Psoas muscle (tissue), 8 donors: ENCODE results near the gene PCSK5. TPM values are rescaled to one million over a fixed set of nuclear protein-coding genes. Genes with fewer than 3 reads are reported as not detected.

ENCODE experiments used
- ATAC-seq, 4 donors: fragments of 200-7000 bp; cut with Tn5 transposase; one replicate each; pipeline ENCODE4 v1.9.1; 2020; ENCODE audit warnings: moderate library complexity in 3 of 4, mild to moderate bottlenecking in 2 of 4
- DNase-seq, 2 donors: peaks; one replicate each; pipeline ENCODE4 v3.0.0-alpha.2; 2020
- H3K27ac ChIP-seq: fragments of 200-600 bp; one replicate; pipeline ENCODE4 v1.8.0; 2022
- H3K27me3 ChIP-seq, 3 donors: fragments of 200-600 bp in 1 of 3; one replicate each; pipeline versions ENCODE4 v1.6.1 to v1.8.0; 2013 to 2022; ENCODE audit warnings: low read length in 2 of 3, mild to moderate bottlenecking in 2 of 3, moderate library complexity in 1 of 3; ENCODE audit not compliant: insufficient read depth in 3 of 3
- H3K36me3 ChIP-seq, 2 donors: fragments of 200-600 bp in 1 of 2; one replicate each; pipeline versions ENCODE4 v1.6.1 to v1.8.0; 2013 to 2022; ENCODE audit warnings: low read depth in 1 of 2, mild to moderate bottlenecking in 1 of 2, moderate library complexity in 1 of 2; ENCODE audit not compliant: insufficient read depth in 1 of 2
- H3K4me1 ChIP-seq: fragments of 200-600 bp; one replicate; pipeline ENCODE4 v1.8.0; 2022
- H3K4me3 ChIP-seq: fragments of 200-600 bp; one replicate; pipeline ENCODE4 v1.8.0; 2022; ENCODE audit warnings: mild to moderate bottlenecking
- H3K9me3 ChIP-seq: fragments of 200-600 bp; one replicate; pipeline ENCODE4 v1.8.0; 2022
- CTCF ChIP-seq: fragments of 200-600 bp; IDR thresholded peaks from one replicate; pipeline ENCODE4 v1.8.0; 2022; ENCODE audit warnings: antibody characterized with exemption
- WGBS, 3 donors: extraction: QIAGEN DNeasy Blood & Tissue Kit; methylation state at CpG; one replicate each; pipeline versions ENCODE4 v1.1.6 to v1.1.7; 2013; 5-methylcytosine and 5-hydroxymethylcytosine counted together
- intact Hi-C, 2 donors: fragments of 100-400 bp; cut with DNase I; formaldehyde crosslinking; loops; one replicate each; pipeline versions ENCODE4 v1.11.0 to v1.14.2; 2022
- polyA plus RNA-seq, 3 donors: library from polyadenylated mRNA; stranded (reverse); fragments of 200-250 nt; gene quantifications; one replicate each; pipeline ENCODE4 v1.2.3, GENCODE V29; 2013
- total RNA-seq, 4 donors: library from RNA; stranded (reverse); fragmentation: NEBNext Ultra II Directional in 2 of 4; extraction: Animal tissue kit (Norgen Biotek cat#: 25700) in 2 of 4; gene quantifications; one replicate each; pipeline versions ENCODE4 v1.2.1 to v1.2.4, GENCODE V29; 2021 to 2023
- donor health status: healthy with polysubstance abuse.
- donor health status: DM: no; HTN: no; CAD: no; lungs with moderate emphysema.
- donor health status: Bipolar disorder and iron deficiency.
- donor health status: healthy.
- donor health status: DM: yes; HTN: yes; CAD: no.
- donor health status: DM: no; HTN: no; CAD: no.
- donor health status: DM: no; HTN: no; CAD: no.
- donor health status: DM: yes; HTN: yes; CAD: no.

The PCSK5 gene
- total and polyA plus RNA-seq, 7 donors, result 0.75 to 4.4 (median 2.3) TPM

DNA sequence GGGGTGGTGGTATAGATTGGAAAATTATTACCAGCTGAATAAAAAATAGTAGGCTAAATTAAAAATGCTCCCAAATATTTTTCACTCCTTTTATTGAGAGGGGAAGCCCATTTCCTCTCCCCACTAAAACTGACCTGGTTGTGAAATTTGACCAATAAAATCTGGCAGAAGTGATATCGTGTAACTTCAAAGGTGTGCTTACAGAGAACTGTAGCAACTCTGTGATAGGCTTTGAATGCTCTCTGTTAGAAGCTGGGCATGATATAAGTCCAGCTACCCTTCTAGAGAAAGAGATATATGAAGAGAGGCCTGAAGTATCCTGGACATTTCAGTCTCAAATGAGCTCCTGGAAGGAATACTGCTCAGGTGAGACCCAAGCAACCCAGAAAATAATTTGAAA is 513.9 kb downstream of the PCSK5 start:
- intact Hi-C loops, result loop anchor here in 1 of 2 donors (10.0 kb wide), 1 partner anchor 1710 kb away; no protein-coding TSS in a partner anchor
- Histone ChIP-seq H3K4me3 (no peak overlapping the region), H3K27ac (no peak overlapping the region), H3K4me1 (no peaks in the 10 kb centered on the region), H3K9me3 (no peaks in the 10 kb centered on the region), H3K36me3 (no peaks in the 10 kb centered on the region), H3K27me3 (no peaks in the 10 kb centered on the region)
- TF ChIP-seq CTCF, result no peak
- WGBS, 3 donors, result 50 to 74% (median 67%) methylated on average over 1 of the region's 1 CpG
- no peak for DNase-seq
- no peak for ATAC-seq

DNA sequence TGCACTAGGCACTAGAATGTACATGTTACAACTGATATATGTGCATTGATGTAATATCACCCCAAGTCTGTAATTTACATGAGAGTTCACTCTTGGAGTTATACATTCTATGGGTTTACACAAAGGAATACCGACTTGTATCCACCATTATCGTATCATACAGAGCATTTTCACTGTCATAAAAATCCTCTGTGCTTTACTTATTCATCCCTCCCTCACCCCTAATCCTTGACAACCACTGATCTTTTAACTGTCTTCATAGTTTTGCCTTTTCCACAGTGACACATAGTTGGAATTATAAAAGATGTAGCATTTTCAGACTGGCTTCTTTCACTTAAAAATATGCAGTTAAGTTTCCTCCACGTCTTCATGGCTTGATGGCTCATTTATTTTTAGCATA is 514.9 kb downstream of the PCSK5 start:
- TF ChIP-seq CTCF, result no peak
- Histone ChIP-seq H3K36me3 (no peaks in the 10 kb centered on the region), H3K27me3 (no peaks in the 10 kb centered on the region), H3K4me3 (no peak overlapping the region), H3K4me1 (no peaks in the 10 kb centered on the region), H3K9me3 (no peaks in the 10 kb centered on the region), H3K27ac (no peak overlapping the region)
- intact Hi-C loops, result loop anchor here in 1 of 2 donors (5.0 to 10.0 kb wide), 2 partner anchors 297 to 1709 kb away; no protein-coding TSS in a partner anchor
- WGBS, 3 donors, result 67 to 71% (median 69%) methylated on average over 3 of the region's 3 CpGs
- ATAC-seq, result no peak
- no peak for DNase-seq

DNA sequence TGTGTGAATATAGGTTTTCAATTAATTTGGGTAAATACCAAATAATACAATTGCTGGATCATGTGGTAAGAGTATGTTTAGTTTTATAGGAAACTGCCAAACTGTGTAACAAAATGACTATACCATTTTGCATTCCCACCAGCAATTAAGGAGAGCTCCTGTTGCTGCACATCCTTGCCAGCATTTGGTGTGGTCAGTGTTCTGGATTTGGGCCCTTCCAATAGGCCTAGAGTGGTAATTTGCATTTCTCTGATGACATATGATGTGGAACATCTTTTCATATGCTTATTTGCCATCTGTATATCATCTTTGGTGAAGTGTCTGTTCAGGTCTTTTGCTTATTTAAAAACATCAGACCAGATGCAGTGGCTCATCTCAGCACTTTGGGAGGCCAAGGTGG is 515.4 kb downstream of the PCSK5 start:
- Histone ChIP-seq H3K4me3 (no peak overlapping the region), H3K4me1 (no peaks in the 10 kb centered on the region), H3K9me3 (no peaks in the 10 kb centered on the region), H3K36me3 (no peaks in the 10 kb centered on the region), H3K27me3 (no peaks in the 10 kb centered on the region), H3K27ac (no peak overlapping the region)
- intact Hi-C loops, result loop anchor here in 1 of 2 donors (5.0 to 10.0 kb wide), 2 partner anchors 296 to 1709 kb away; no protein-coding TSS in a partner anchor
- no peak for TF ChIP-seq CTCF
- ATAC-seq (no peak), DNase-seq (no peak)
